Effector CD4-positive, alpha-beta T cell (primary cell): ENCODE results near the gene GSG1L.

ENCODE experiments used
- DNase-seq: peaks from one replicate; pipeline ENCODE4 v3.0.0-alpha.2; 2020

The GSG1L gene

GRCh38 chr16:28062261-28062846, 1.2 kb downstream of the GSG1L start:
- DNase-seq, result no peak

GRCh38 chr16:28061352-28062101, 2.0 kb downstream of the GSG1L start:
- no peak for DNase-seq

- DNase-seq, result no peak
Observed at GRCh38 chr16:28059841-28060575, 3.5 kb downstream of the GSG1L start.

GRCh38 chr16:28058839-28059589, 4.5 kb downstream of the GSG1L start:
- DNase-seq, result no peak

GRCh38 chr16:28057949-28058348, 5.6 kb downstream of the GSG1L start:
- DNase-seq, result no peak

GRCh38 chr16:28053461-28053860, 10.1 kb downstream of the GSG1L start:
- no peak for DNase-seq

- no peak for DNase-seq
Observed at GRCh38 chr16:28052274-28053128, 11.0 kb downstream of the GSG1L start.

GRCh38 chr16:28051486-28051885, 12.0 kb downstream of the GSG1L start:
- DNase-seq, result no peak

GRCh38 chr16:28042811-28043210, 20.7 kb downstream of the GSG1L start:
- DNase-seq, result no peak

- no peak for DNase-seq
Observed at GRCh38 chr16:28041615-28042014, 21.9 kb downstream of the GSG1L start.

- DNase-seq, result no peak
Observed at GRCh38 chr16:28040039-28040438, 23.5 kb downstream of the GSG1L start.

- no peak for DNase-seq
Observed at GRCh38 chr16:28039493-28039892, 24.0 kb downstream of the GSG1L start.

- DNase-seq, result no peak
Observed at GRCh38 chr16:28038409-28038808, 25.1 kb downstream of the GSG1L start.

- DNase-seq, result no peak
Observed at GRCh38 chr16:28035866-28036393, 27.6 kb downstream of the GSG1L start.

- no peak for DNase-seq
Observed at GRCh38 chr16:28033870-28034269, 29.6 kb downstream of the GSG1L start.

GRCh38 chr16:28029387-28030002, 34.0 kb downstream of the GSG1L start:
- no peak for DNase-seq

GRCh38 chr16:28027055-28027454, 36.5 kb downstream of the GSG1L start:
- no peak for DNase-seq

GRCh38 chr16:28025631-28026030, 37.9 kb downstream of the GSG1L start:
- no peak for DNase-seq

- DNase-seq, result no peak
Observed at GRCh38 chr16:28019218-28019617, 44.3 kb downstream of the GSG1L start.

- no peak for DNase-seq
Observed at GRCh38 chr16:28014851-28015250, 48.7 kb downstream of the GSG1L start.

- no peak for DNase-seq
Observed at GRCh38 chr16:28013878-28014277, 49.6 kb downstream of the GSG1L start.

- DNase-seq, result no peak
Observed at GRCh38 chr16:28013392-28013791, 50.1 kb downstream of the GSG1L start.
